ENCODE results near the gene MIEN1.

Gene MIEN1

GRCh38 chr17:39730095-39730921 lies at the start of gene MIEN1:
Gene MIEN1 (minus strand): TSS chr17:39730532. CDS start chr17:39730495, 37 bp downstream.
- Histone ChIP-seq H3K4me3 (ENCODE audit: low read depth, low read length) (peak within 1 kb of the TSS; percentile 79), H3K27me3 (replicated peaks) (no peaks in the 10 kb centered on the region), H3K27ac (peak within 1 kb of the TSS; percentile 76), H3K36me3 (replicated peaks) (peaks cover 12% of the 10 kb centered on the region)
- peak; percentile 80 for TF ChIP-seq CTCF (IDR thresholded peaks at IDR 0.05; ENCODE audit: low read depth, low read length, missing control alignments)
- DNase-seq = peak; percentile 68
- in situ Hi-C loops (cut with HindIII; ENCODE audit: low pct_ligation_motif_present, low sequenced_read_pairs) = no loop called here

GRCh38 chr17:39777534-39778365 lies 47.4 kb upstream of the MIEN1 start:
- Histone ChIP-seq H3K27me3 (replicated peaks) (peaks cover 11% of the 10 kb centered on the region), H3K4me3 (ENCODE audit: low read depth, low read length) (no peak overlapping the region), H3K36me3 (replicated peaks) (no peaks in the 10 kb centered on the region), H3K27ac (no peak overlapping the region)
- in situ Hi-C loops (cut with HindIII; ENCODE audit: low pct_ligation_motif_present, low sequenced_read_pairs) = no loop called here
- TF ChIP-seq CTCF (IDR thresholded peaks at IDR 0.05; ENCODE audit: low read depth, low read length, missing control alignments) = no peak
- no peak for DNase-seq

- Histone ChIP-seq H3K27ac (no peak overlapping the region), H3K4me3 (ENCODE audit: low read depth, low read length) (no peak overlapping the region), H3K27me3 (replicated peaks) (peaks cover 8% of the 10 kb centered on the region), H3K36me3 (replicated peaks) (no peaks in the 10 kb centered on the region)
- no peak for TF ChIP-seq CTCF (IDR thresholded peaks at IDR 0.05; ENCODE audit: low read depth, low read length, missing control alignments)
- in situ Hi-C loops (cut with HindIII; ENCODE audit: low pct_ligation_motif_present, low sequenced_read_pairs) = no loop called here
- no peak for DNase-seq
Measured at GRCh38 chr17:39776252-39776651, 45.9 kb upstream of the MIEN1 start.

DNA sequence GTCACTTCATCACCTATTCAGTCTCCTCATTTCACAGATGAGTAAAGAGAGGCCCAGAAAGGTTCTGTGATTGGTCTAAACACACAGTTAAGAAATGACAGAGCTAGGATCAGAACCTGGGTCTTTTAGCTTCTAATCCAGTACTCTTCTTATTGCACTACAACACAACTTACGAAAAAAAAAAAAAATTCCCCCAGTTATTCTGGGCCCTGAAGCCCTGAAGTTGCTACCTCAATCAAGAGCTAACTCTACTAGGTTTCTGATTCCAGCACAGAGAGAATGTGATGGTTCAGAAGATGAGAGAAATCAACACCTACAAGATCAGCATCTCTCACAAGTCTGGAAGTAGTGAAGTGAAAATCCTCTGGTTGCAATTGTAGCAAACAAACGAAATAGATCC lies 44.7 kb upstream of the MIEN1 start:
- no peak for TF ChIP-seq CTCF (IDR thresholded peaks at IDR 0.05; ENCODE audit: low read depth, low read length, missing control alignments)
- in situ Hi-C loops (cut with HindIII; ENCODE audit: low pct_ligation_motif_present, low sequenced_read_pairs) = no loop called here
- no peak overlapping the region for H3K4me3 ChIP-seq (ENCODE audit: low read depth, low read length)
- H3K27me3 ChIP-seq (replicated peaks) = peaks cover 8% of the 10 kb centered on the region
- H3K36me3 ChIP-seq (replicated peaks) = no peaks in the 10 kb centered on the region
- no peak for DNase-seq
- H3K27ac ChIP-seq = no peak overlapping the region

DNA sequence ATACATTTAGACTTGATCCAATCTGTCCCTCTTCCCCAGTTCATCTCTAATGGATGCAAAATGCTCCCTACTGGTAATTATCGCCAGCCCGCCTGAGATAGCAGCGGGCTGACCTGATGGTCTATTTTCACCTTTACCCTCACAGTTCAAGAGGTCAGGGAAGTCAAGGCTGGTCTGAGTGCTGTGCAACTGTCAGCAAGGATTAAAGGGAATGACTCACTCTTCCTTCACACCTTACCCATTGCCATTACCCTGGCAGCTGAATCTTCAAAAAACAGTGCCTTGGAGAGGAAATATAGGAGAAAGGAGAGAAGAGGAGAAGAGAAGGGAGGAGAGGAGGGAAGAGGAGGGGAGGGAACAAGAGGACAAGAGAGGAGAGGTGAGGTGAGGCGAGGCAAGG lies 43.7 kb upstream of the MIEN1 start:
- no peaks in the 10 kb centered on the region for H3K36me3 ChIP-seq (replicated peaks)
- no peak for DNase-seq
- in situ Hi-C loops (cut with HindIII; ENCODE audit: low pct_ligation_motif_present, low sequenced_read_pairs) = no loop called here
- no peak for TF ChIP-seq CTCF (IDR thresholded peaks at IDR 0.05; ENCODE audit: low read depth, low read length, missing control alignments)
- no peak overlapping the region for H3K27ac ChIP-seq
- H3K27me3 ChIP-seq (replicated peaks) = peaks cover 11% of the 10 kb centered on the region
- no peak overlapping the region for H3K4me3 ChIP-seq (ENCODE audit: low read depth, low read length)
